Suprapubic skin (tissue), 4 donors: ENCODE data around the gene PCED1B.

Source experiments
- POLR2A ChIP-seq, 2 donors: fragments of 450-650 bp; IDR thresholded peaks; one replicate each; pipeline ENCODE4 v1.6.1; 2017; ENCODE audit warnings: antibody characterized with exemption in 2 of 2, mild to moderate bottlenecking in 2 of 2, moderate library complexity in 2 of 2
- POLR2AphosphoS5 ChIP-seq, 3 donors: sonication (generic); formaldehyde crosslinking; IDR thresholded peaks; one replicate each; pipeline ENCODE4 v1.6.1; 2017; ENCODE audit warnings: antibody characterized with exemption in 3 of 3
- TF ChIP-seq, protein P1 (sequence below), 2 donors: fragments of 200-600 bp in 1 of 2; fragments of 450-650 bp in 1 of 2; sonication (generic) in 1 of 2; IDR thresholded peaks; one replicate each; pipeline ENCODE4 v1.5.1; 2016 to 2019; ENCODE audit warnings: antibody characterized with exemption in 2 of 2, mild to moderate bottlenecking in 1 of 2, moderate library complexity in 1 of 2

DNA sequence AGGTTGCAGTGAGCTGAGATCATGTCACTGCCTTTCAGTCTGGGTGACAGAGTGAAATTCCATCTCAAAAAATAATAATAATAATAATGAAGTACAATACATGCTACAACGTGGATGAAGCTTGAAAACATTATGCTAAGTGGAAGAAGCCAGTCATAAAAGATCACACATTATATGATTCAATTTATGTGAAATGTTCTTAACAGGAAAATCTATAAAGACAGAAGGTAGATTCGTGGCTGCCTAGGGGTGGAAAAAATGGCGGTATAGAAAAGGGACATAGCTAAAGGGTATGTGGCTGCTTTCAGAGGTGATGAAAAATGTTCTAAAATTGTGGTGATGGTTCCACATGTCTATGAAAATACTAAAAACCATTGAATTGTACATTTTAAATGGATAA lies 41.3 kb downstream of the PCED1B start:
- TF ChIP-seq, protein P1, sequence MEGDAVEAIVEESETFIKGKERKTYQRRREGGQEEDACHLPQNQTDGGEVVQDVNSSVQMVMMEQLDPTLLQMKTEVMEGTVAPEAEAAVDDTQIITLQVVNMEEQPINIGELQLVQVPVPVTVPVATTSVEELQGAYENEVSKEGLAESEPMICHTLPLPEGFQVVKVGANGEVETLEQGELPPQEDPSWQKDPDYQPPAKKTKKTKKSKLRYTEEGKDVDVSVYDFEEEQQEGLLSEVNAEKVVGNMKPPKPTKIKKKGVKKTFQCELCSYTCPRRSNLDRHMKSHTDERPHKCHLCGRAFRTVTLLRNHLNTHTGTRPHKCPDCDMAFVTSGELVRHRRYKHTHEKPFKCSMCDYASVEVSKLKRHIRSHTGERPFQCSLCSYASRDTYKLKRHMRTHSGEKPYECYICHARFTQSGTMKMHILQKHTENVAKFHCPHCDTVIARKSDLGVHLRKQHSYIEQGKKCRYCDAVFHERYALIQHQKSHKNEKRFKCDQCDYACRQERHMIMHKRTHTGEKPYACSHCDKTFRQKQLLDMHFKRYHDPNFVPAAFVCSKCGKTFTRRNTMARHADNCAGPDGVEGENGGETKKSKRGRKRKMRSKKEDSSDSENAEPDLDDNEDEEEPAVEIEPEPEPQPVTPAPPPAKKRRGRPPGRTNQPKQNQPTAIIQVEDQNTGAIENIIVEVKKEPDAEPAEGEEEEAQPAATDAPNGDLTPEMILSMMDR (IDR thresholded peaks at IDR 0.05), result no peak
- TF ChIP-seq POLR2AphosphoS5 (IDR thresholded peaks at IDR 0.05) (no peak), POLR2A (IDR thresholded peaks at IDR 0.05) (no peak)
